Measurements from ENCODE around the gene KYAT1.

Gene KYAT1

GRCh38 chr9:128835246-128836210 lies 46.2 kb downstream of the KYAT1 start:
- no peak for DNase-seq

- DNase-seq: no peak
Measured at GRCh38 chr9:128833696-128834095, 48.1 kb downstream of the KYAT1 start.

- peak; percentile 45 for DNase-seq
Measured at GRCh38 chr9:128829477-128830251, 52.1 kb downstream of the KYAT1 start, which contains the start of gene SPOUT1. SPOUT1 (minus strand) TSS chr9:128829794; CDS start chr9:128829780, 14 bp downstream.

GRCh38 chr9:128828719-128829452 lies 52.9 kb downstream of the KYAT1 start:
- DNase-seq: no peak

GRCh38 chr9:128828267-128828666 lies 53.5 kb downstream of the KYAT1 start:
- DNase-seq: no peak

GRCh38 chr9:128825923-128826700 lies 55.6 kb downstream of the KYAT1 start:
- DNase-seq: no peak

- no peak for DNase-seq
Measured at GRCh38 chr9:128824911-128825310, 56.8 kb downstream of the KYAT1 start.

- no peak for DNase-seq
Measured at GRCh38 chr9:128823903-128824406, 57.8 kb downstream of the KYAT1 start.

GRCh38 chr9:128823362-128823902 lies 58.3 kb downstream of the KYAT1 start:
- no peak for DNase-seq

- DNase-seq: no peak
Measured at GRCh38 chr9:128822407-128823042, 59.2 kb downstream of the KYAT1 start.

GRCh38 chr9:128821584-128822406 lies 60.0 kb downstream of the KYAT1 start:
- no peak for DNase-seq

GRCh38 chr9:128820665-128821583 lies 60.8 kb downstream of the KYAT1 start:
- DNase-seq: no peak

GRCh38 chr9:128819716-128820664 lies 61.8 kb downstream of the KYAT1 start:
- DNase-seq: no peak

GRCh38 chr9:128818839-128819715 lies 62.7 kb downstream of the KYAT1 start:
- no peak for DNase-seq

GRCh38 chr9:128818099-128818838 lies 63.5 kb downstream of the KYAT1 start, which contains the start of gene ENDOG:
ENDOG (plus strand) TSS chr9:128818500; CDS start chr9:128818685, 185 bp downstream.
- DNase-seq: peak; percentile 88

GRCh38 chr9:128810873-128811272 lies 70.9 kb downstream of the KYAT1 start:
- no peak for DNase-seq

All from cortex of kidney (tissue), 1 donor.